Testis (tissue), 2 donors: ENCODE results near the gene ADAMTS8.

Source experiments
- POLR2A ChIP-seq: fragments of 450-650 bp; IDR thresholded peaks from one replicate; pipeline ENCODE4 v1.6.1; 2017; ENCODE audit warnings: antibody characterized with exemption, mild to moderate bottlenecking, moderate library complexity
- TF ChIP-seq, protein P1 (sequence below), 3 experiments: fragments of 450-650 bp in 2 of 3; fragments of 200-600 bp in 1 of 3; sonication (generic) in 1 of 3; IDR thresholded peaks; one replicate each; pipeline ENCODE4 v1.5.1; 2016 to 2019; ENCODE audit warnings: antibody characterized with exemption in 3 of 3, mild to moderate bottlenecking in 2 of 3, moderate library complexity in 1 of 3

DNA sequence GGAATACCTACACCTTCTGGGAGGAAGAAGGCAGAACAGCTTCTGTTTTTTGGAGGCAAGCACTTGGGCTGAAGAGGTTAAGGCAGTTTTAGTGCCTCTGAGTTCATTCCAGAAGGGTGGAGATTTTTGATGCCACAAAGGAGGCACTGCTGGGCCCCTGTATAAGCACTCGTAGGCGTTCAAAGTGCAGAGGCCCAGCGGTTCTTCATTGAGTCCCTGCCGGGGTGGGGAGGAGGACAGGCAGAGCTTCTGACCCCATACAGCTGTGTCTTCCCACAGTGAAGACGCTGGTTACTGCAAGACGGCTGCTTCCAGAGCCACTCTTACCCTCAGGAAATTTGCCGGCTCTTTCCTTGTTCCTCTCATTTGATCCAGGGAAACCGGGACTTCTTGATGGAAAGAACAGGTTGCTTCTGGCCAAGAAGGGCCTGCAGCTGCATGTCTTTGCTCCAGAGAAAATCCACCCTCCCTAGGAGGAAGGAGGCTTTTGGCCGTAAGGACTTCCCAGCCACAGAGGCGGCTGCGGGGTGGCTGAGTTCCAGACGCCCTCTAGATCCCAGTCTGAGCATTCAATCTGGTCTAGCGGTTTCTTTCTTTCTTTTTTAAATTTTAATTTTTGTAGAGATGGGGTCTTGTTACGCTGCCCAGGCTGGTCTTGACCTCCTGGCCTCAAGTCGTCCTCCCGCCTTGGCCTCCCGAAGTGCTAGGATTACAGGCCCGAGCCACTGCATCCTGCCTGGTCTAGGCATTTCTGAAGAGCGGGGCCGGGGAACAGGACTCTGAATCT is 29.4 kb upstream of the ADAMTS8 start:
- TF ChIP-seq, protein P1, sequence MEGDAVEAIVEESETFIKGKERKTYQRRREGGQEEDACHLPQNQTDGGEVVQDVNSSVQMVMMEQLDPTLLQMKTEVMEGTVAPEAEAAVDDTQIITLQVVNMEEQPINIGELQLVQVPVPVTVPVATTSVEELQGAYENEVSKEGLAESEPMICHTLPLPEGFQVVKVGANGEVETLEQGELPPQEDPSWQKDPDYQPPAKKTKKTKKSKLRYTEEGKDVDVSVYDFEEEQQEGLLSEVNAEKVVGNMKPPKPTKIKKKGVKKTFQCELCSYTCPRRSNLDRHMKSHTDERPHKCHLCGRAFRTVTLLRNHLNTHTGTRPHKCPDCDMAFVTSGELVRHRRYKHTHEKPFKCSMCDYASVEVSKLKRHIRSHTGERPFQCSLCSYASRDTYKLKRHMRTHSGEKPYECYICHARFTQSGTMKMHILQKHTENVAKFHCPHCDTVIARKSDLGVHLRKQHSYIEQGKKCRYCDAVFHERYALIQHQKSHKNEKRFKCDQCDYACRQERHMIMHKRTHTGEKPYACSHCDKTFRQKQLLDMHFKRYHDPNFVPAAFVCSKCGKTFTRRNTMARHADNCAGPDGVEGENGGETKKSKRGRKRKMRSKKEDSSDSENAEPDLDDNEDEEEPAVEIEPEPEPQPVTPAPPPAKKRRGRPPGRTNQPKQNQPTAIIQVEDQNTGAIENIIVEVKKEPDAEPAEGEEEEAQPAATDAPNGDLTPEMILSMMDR (IDR thresholded peaks at IDR 0.05): no peak
- no peak for TF ChIP-seq POLR2A
